Nephron progenitor cell (in vitro differentiated cells): Measurements from ENCODE around the gene KIF6.

Source experiments
- DNase-seq: peaks from one replicate; pipeline ENCODE4 v3.0.0; 2021
- H3K27ac Mint-ChIP-seq: 2 replicates; pipeline ENCODE4 v1.8.0; 2021; ENCODE audit warnings: mild to moderate bottlenecking, moderate library complexity, mixed read lengths
- H3K27me3 Mint-ChIP-seq: 2 replicates; pipeline ENCODE4 v1.8.0; 2021; ENCODE audit warnings: mild to moderate bottlenecking, low read depth, mixed read lengths; ENCODE audit not compliant: poor library complexity
- H3K36me3 Mint-ChIP-seq: 2 replicates; pipeline ENCODE4 v1.8.0; 2021; ENCODE audit warnings: low read depth, mixed read lengths
- H3K4me1 Mint-ChIP-seq: 2 replicates; pipeline ENCODE4 v1.8.0; 2021; ENCODE audit warnings: mixed read lengths
- H3K4me3 Mint-ChIP-seq: 2 replicates; pipeline ENCODE4 v1.8.0; 2021; ENCODE audit warnings: mild to moderate bottlenecking, moderate library complexity, mixed read lengths
- H3K9me3 Mint-ChIP-seq: 2 replicates; pipeline ENCODE4 v1.8.0; 2021; ENCODE audit warnings: mild to moderate bottlenecking, moderate library complexity, mixed read lengths
- CTCF ChIP-seq: fragments of 200-600 bp; sonication (generic); IDR thresholded peaks from 2 replicates; pipeline ENCODE4 v1.5.0; 2021; ENCODE audit warnings: antibody characterized with exemption

Gene KIF6

DNA sequence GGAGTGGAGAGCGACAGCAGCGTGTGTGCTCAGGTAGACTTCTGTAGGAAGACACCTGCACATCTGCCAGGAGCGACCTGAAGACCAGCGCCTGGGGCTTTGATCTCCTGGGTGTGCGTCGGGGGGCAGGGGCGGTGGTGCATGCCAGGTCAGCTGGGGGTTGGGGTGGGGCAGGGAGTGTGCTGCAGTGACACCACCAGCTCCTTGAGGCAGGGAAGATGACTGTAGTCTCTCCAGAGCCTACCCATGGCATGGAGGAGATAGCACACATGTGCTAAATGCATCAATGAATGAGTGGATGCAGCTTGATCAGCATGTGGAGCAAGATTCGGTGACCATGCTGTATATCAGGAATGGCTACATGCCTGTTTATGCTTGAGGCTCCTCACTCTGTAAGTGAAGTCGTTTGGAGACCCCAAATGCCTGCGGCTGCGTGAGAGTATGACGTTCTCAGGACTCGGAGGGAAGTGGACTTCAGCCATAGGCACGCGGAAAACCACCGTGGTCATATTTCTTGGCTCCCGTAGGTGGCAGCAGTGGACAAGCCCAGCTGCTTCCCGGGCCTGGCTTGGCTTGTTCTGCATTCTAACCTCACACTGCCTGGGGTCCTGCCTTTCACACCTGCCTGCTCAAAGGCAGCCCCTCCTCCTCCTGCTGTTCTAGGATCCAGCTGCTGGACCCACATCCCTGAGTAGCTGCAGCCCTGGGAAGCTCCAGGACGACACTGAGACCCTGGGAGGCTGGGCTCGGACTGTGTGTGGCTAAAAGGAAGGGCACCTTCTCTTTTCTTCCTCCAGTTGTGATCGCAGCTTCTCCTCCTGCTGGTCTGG is 363.3 kb downstream of the KIF6 start:
- peaks cover 25% of the 10 kb centered on the region for H3K4me1 Mint-ChIP-seq
- H3K4me3 Mint-ChIP-seq, result no peak overlapping the region
- peak; percentile 82 for TF ChIP-seq CTCF
- DNase-seq, result peak; percentile 79
- peaks cover 17% of the 10 kb centered on the region for H3K27me3 Mint-ChIP-seq
- no peaks in the 10 kb centered on the region for H3K36me3 Mint-ChIP-seq
- no peak overlapping the region for H3K27ac Mint-ChIP-seq
- H3K9me3 Mint-ChIP-seq, result no peaks in the 10 kb centered on the region

GRCh38 chr6:39360378-39360777 is 364.8 kb downstream of the KIF6 start:
- Mint-ChIP-seq H3K4me3 (no peak overlapping the region), H3K9me3 (no peaks in the 10 kb centered on the region), H3K27me3 (peaks cover 18% of the 10 kb centered on the region), H3K36me3 (no peaks in the 10 kb centered on the region), H3K4me1 (peaks cover 17% of the 10 kb centered on the region), H3K27ac (no peak overlapping the region)
- TF ChIP-seq CTCF, result no peak
- DNase-seq, result no peak

DNA sequence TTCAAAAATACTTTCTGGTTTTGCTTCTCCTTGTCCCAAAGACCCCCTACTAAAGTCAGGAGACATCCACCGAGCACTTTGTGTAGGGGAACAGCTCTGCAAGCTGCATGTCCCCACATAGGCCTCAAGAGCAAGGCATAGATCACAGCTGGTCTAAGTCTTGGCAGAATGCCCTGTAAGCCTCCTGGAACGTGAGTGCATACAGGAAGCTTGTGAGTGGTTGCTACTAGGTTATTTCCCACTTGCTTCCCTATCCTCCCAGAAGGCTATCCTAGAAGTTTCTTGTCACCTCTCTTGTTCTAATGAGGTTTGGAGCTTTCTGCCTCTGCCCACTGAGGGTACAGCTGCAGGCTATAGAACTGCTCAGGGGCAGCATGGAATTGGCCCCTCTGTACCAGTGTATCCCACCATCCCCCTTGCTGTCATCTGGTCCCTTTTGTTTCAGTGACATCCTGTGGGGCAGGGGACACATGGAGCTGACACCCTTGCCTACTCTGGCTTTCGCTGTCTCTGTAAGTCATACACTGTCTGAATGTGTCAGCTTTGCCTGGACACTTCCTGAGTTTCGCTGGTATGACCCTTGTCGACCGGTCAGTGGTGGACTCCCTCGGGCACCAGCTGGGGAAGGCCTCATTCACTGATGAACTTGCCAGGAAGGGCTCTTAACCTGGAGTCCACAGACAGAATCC is 367.1 kb downstream of the KIF6 start:
- Mint-ChIP-seq H3K27ac (no peak overlapping the region), H3K27me3 (peaks cover 18% of the 10 kb centered on the region), H3K36me3 (no peaks in the 10 kb centered on the region), H3K9me3 (no peaks in the 10 kb centered on the region), H3K4me3 (no peak overlapping the region), H3K4me1 (peaks cover 15% of the 10 kb centered on the region)
- no peak for TF ChIP-seq CTCF
- no peak for DNase-seq

- no peak for DNase-seq
- H3K27ac Mint-ChIP-seq, result no peak overlapping the region
- no peaks in the 10 kb centered on the region for H3K9me3 Mint-ChIP-seq
- TF ChIP-seq CTCF, result no peak
- H3K4me3 Mint-ChIP-seq, result no peak overlapping the region
- no peaks in the 10 kb centered on the region for H3K36me3 Mint-ChIP-seq
- H3K4me1 Mint-ChIP-seq, result no peaks in the 10 kb centered on the region
- peaks cover 8% of the 10 kb centered on the region for H3K27me3 Mint-ChIP-seq
Measured at GRCh38 chr6:39353698-39354315, 371.4 kb downstream of the KIF6 start.

GRCh38 chr6:39350723-39351505 is 374.3 kb downstream of the KIF6 start:
- no peak for TF ChIP-seq CTCF
- H3K9me3 Mint-ChIP-seq, result no peaks in the 10 kb centered on the region
- peaks cover 7% of the 10 kb centered on the region for H3K4me1 Mint-ChIP-seq
- no peak for DNase-seq
- H3K27me3 Mint-ChIP-seq, result peaks cover 6% of the 10 kb centered on the region
- H3K27ac Mint-ChIP-seq, result no peak overlapping the region
- H3K36me3 Mint-ChIP-seq, result no peaks in the 10 kb centered on the region
- H3K4me3 Mint-ChIP-seq, result no peak overlapping the region
